ENCODE measurements around the gene BRAT1.

BRAT1 gene

DNA sequence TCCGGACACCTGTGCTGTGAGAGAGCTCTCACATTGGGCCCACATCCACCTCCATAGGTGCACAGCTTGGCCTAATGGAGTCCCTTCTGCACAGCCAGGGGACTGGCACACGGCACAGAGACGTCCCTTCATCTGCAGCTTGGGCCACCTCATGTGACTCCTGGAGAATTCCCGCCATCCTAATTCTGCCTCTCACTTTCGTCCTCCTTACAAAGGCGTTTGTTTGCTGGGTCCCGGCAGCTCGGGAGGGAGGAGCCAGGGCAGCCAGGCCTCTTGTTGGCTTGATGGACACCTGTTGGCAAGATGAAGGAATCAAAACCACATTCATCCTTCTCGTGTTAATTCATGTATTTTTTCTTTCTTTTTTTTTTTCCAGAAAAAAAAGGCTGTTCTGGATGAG, 45.7 kb upstream of the BRAT1 start:
- Histone ChIP-seq H3K4me2 (ENCODE audit: low read depth, low read length, poor library complexity, severe bottlenecking) (no peak overlapping the region), H3F3A (ENCODE audit: low read depth) (no peaks in the 10 kb centered on the region), H4K20me1 (ENCODE audit: insufficient read depth, low read length, poor library complexity, severe bottlenecking) (no peaks in the 10 kb centered on the region), H3K9me3 (ENCODE audit: insufficient read depth, low read depth, low read length) (no peaks in the 10 kb centered on the region), H2AFZ (ENCODE audit: low read length) (no peak overlapping the region), H3K4me3 (ENCODE audit: low read length, poor library complexity, severe bottlenecking) (no peak overlapping the region), H3K79me2 (ENCODE audit: insufficient read depth, low read length) (no peaks in the 10 kb centered on the region), H3K27me3 (ENCODE audit: insufficient read depth, low read length, poor library complexity, severe bottlenecking) (no peaks in the 10 kb centered on the region), H3K9me2 (replicated peaks; ENCODE audit: low read depth, low read length) (no peaks in the 10 kb centered on the region), H3K9ac (ENCODE audit: low read depth, low read length, poor library complexity, severe bottlenecking) (no peak overlapping the region), H3K4me1 (ENCODE audit: insufficient read depth, low read length, poor library complexity, severe bottlenecking) (no peaks in the 10 kb centered on the region), H3K36me3 (ENCODE audit: insufficient read depth, low read length) (no peaks in the 10 kb centered on the region)
- no peak for TF ChIP-seq EZH2phosphoT487 (IDR thresholded peaks at IDR 0.05; ENCODE audit: borderline replicate concordance)
- TF ChIP-seq, protein P1, sequence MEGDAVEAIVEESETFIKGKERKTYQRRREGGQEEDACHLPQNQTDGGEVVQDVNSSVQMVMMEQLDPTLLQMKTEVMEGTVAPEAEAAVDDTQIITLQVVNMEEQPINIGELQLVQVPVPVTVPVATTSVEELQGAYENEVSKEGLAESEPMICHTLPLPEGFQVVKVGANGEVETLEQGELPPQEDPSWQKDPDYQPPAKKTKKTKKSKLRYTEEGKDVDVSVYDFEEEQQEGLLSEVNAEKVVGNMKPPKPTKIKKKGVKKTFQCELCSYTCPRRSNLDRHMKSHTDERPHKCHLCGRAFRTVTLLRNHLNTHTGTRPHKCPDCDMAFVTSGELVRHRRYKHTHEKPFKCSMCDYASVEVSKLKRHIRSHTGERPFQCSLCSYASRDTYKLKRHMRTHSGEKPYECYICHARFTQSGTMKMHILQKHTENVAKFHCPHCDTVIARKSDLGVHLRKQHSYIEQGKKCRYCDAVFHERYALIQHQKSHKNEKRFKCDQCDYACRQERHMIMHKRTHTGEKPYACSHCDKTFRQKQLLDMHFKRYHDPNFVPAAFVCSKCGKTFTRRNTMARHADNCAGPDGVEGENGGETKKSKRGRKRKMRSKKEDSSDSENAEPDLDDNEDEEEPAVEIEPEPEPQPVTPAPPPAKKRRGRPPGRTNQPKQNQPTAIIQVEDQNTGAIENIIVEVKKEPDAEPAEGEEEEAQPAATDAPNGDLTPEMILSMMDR (conservative IDR thresholded peaks at IDR 0.05; ENCODE audit: low read length): no peak

DNA sequence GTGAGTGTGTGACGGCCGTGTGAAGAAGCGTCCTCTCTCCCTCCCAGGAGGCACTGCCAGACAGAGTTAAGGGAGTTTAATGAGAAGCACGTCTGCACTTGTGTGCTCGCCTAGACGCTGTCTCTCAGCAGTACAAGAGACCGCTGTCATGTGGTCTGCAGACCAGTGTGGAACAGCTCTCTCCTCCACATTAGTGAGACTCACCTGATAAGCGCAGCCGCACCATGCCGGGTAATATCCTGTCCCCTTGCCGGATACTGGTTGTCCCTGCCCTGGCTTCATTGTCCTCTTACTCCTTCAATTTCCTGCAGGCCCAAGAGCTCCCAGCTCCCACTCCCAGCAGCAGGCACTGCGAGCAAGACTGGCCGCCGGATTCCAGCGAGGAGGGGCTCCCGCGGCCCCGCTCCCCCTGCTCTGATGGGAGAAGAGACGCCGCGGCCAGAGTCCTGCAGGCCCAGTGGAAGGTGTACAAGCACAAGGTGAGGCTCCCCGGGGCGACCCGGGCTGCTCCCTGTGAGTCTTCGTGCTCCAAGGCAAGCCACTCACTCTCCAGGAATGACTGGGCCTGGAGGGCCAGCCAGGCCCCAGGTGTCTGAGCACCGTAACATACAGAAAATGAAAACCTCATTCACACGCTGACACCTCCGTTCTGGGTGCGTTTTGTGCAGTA, 43.0 kb upstream of the BRAT1 start:
- Histone ChIP-seq H3K4me3 (ENCODE audit: low read length, poor library complexity, severe bottlenecking) (no peak overlapping the region), H3K4me2 (ENCODE audit: low read depth, low read length, poor library complexity, severe bottlenecking) (no peak overlapping the region)

DNA sequence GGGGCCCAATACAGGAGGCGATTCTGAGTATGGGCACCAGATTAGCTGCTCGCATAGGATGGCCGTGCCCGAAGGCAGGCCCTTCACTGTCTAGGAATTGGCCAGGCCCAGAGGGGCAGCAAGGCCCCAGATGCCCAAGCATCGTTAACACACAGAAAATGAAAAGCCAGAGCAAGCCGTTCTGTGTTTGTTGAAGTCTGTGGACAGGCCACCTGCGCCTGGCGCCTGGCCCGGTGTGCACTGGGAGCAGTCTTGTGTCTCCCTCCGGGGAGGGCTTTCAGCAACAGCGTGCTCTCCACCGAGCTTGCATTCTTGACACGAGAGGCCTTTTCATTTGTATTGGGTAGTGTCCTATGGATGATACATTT, 41.9 kb upstream of the BRAT1 start:
- no peaks in the 10 kb centered on the region for H3K9me2 ChIP-seq (replicated peaks; ENCODE audit: low read depth, low read length)
- no peak overlapping the region for H3K4me2 ChIP-seq (ENCODE audit: low read depth, low read length, poor library complexity, severe bottlenecking)
- no peaks in the 10 kb centered on the region for H3F3A ChIP-seq (ENCODE audit: low read depth)
- TF ChIP-seq, protein P1 (conservative IDR thresholded peaks at IDR 0.05; ENCODE audit: low read length): no peak
- TF ChIP-seq EZH2phosphoT487 (IDR thresholded peaks at IDR 0.05; ENCODE audit: borderline replicate concordance): no peak
- no peaks in the 10 kb centered on the region for H3K4me1 ChIP-seq (ENCODE audit: insufficient read depth, low read length, poor library complexity, severe bottlenecking)
- no peaks in the 10 kb centered on the region for H3K36me3 ChIP-seq (ENCODE audit: insufficient read depth, low read length)
- no peak overlapping the region for H3K4me3 ChIP-seq (ENCODE audit: low read length, poor library complexity, severe bottlenecking)
- H2AFZ ChIP-seq (ENCODE audit: low read length): no peak overlapping the region
- no peak overlapping the region for H3K9ac ChIP-seq (ENCODE audit: low read depth, low read length, poor library complexity, severe bottlenecking)
- H3K27me3 ChIP-seq (ENCODE audit: insufficient read depth, low read length, poor library complexity, severe bottlenecking): no peaks in the 10 kb centered on the region
- no peaks in the 10 kb centered on the region for H3K79me2 ChIP-seq (ENCODE audit: insufficient read depth, low read length)
- H4K20me1 ChIP-seq (ENCODE audit: insufficient read depth, low read length, poor library complexity, severe bottlenecking): no peaks in the 10 kb centered on the region
- H3K9me3 ChIP-seq (ENCODE audit: insufficient read depth, low read depth, low read length): no peaks in the 10 kb centered on the region

More for the DNA sequence above, 43.0 kb upstream of the BRAT1 start:
- Histone ChIP-seq H3K27me3 (ENCODE audit: insufficient read depth, low read length, poor library complexity, severe bottlenecking) (no peaks in the 10 kb centered on the region), H3K4me1 (ENCODE audit: insufficient read depth, low read length, poor library complexity, severe bottlenecking) (no peaks in the 10 kb centered on the region), H3K9me3 (ENCODE audit: insufficient read depth, low read depth, low read length) (no peaks in the 10 kb centered on the region), H3K9ac (ENCODE audit: low read depth, low read length, poor library complexity, severe bottlenecking) (no peak overlapping the region), H4K20me1 (ENCODE audit: insufficient read depth, low read length, poor library complexity, severe bottlenecking) (no peaks in the 10 kb centered on the region), H2AFZ (ENCODE audit: low read length) (no peak overlapping the region), H3K79me2 (ENCODE audit: insufficient read depth, low read length) (no peaks in the 10 kb centered on the region), H3F3A (ENCODE audit: low read depth) (no peaks in the 10 kb centered on the region), H3K36me3 (ENCODE audit: insufficient read depth, low read length) (no peaks in the 10 kb centered on the region), H3K9me2 (replicated peaks; ENCODE audit: low read depth, low read length) (no peaks in the 10 kb centered on the region)
- TF ChIP-seq, protein P1 (conservative IDR thresholded peaks at IDR 0.05; ENCODE audit: low read length): no peak
- no peak for TF ChIP-seq EZH2phosphoT487 (IDR thresholded peaks at IDR 0.05; ENCODE audit: borderline replicate concordance)

Data from Loucy (cell line).